ENCODE results near the gene ANKRD18A.

The ANKRD18A gene

DNA sequence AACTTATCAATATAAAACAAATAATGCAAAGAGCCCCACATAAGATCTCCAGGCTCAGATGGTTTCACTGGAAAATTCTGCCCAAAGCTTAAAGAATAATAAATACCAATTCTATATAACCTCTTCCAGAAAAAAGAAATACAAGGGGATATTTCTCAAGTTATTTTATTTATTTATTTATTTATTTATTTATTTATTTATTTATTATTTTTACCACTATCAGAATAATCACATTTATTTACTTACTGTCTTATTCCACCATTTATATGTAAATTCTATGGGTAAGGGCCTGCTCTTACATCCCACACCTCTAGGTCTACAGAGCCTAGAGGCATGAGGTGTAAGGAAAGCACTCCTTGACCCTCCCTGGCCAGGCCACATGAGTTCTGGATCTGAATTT, 91.1 kb downstream of the ANKRD18A start:
- no peak for DNase-seq (ENCODE audit: low read depth in 2 of 2)

DNA sequence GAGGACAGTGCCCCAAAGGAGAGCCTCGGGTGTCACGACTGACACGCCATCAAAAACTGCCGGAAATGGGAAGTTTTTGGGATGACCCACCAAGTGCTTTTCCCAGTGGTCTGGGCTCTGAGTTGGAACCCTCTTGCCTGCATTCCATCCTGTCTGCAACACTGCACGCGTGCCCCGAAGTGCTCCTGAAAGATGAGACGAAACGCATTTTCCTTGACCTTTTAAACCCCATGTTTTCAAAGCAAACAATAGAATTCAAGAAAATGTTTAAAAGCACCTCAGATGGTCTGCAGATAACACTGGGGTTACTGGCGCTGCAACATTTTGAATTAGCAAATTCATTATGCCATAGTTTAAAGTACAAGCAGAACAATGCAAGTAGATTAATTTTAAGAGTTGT, 92.9 kb downstream of the ANKRD18A start:
- DNase-seq (ENCODE audit: low read depth in 2 of 2) = no peak

DNA sequence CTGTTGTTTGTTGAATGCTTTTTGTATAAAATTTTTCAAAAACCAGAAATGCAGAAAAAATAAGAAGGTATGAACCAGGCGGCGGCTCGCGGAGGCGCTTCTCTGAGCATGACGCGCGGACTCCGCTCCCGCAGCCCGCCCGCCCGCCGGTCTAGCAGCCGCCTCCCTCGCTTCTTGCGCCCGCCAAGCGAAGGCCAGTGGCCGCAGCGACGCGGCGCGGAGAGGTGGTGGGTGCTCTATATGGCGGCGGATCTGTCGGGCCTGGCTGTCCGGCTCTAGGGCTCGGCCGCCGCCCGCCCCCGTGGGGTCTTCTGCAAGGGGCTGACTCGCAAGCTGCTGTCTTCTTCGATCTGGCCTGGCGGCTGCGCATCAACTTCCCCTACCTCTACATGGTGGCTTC, 93.8 kb downstream of the ANKRD18A start:
- DNase-seq (ENCODE audit: low read depth in 2 of 2) = no peak

DNA sequence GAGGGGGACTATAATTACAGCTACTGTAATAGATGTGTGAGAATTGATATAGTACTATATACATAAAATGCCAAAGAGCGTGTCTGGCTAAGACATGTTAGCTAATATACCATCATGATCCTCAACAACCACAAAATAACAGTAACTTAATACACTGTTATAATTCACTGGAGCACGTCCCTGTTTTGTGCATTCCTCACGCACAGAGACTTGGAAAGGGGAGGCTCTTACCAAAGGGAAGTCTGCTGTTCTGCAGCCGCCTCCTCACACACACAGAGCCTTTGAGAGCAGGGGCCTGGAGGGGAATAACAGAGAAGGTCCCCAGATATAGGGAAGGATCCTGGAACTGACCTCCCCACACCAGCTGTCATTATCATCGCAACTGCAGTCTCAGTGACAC, 97.3 kb downstream of the ANKRD18A start:
- no peak for DNase-seq (ENCODE audit: low read depth in 2 of 2)

DNA sequence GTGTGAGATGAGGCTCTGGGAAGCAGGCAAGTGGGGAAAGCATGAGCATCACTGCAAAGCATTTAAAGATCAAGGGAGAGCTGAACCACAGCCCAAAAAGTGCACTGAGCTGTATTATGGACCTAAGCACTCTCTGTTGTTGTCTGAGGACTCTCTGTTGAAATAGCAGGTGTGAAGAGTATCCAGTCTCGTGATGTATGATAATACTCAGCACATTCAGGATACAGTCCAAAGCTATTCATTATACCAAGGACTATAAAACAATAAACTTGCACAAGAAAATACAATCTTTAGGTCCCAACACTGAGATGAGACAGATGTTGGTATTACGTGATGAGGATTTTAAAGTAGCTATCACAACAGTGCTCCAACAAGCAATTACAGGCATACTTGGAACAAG, 98.6 kb downstream of the ANKRD18A start:
- no peak for DNase-seq (ENCODE audit: low read depth in 2 of 2)

All from stimulated activated CD8-positive, alpha-beta memory T cell treated with anti-CD3 and anti-CD28 coated beads, Interleukin-15, amount 100 ng/mL, for 4 hours (primary cell).